NCI-H446 treated with DMSO at 0.1 percent for 48 hours (cell line): Measurements from ENCODE around the gene ATP6V0C.

Source experiments
- DNase-seq: peaks from one replicate; lab custom pipeline; 2025; lab: John Stamatoyannopoulos, UW

ATP6V0C gene

GRCh38 chr16:2511996-2512734 is 1.6 kb upstream of the ATP6V0C start:
- no peak for DNase-seq

- DNase-seq: no peak
These were observed 882 bp upstream of the ATP6V0C start for GRCh38 chr16:2512735-2513404.

GRCh38 chr16:2514333-2515179 is 804 bp downstream of the ATP6V0C start:
- no peak for DNase-seq

- no peak for DNase-seq
These were observed 1.6 kb downstream of the ATP6V0C start for GRCh38 chr16:2515180-2515851.

- no peak for DNase-seq
These were observed 2.9 kb downstream of the ATP6V0C start for GRCh38 chr16:2516391-2517240.

DNA sequence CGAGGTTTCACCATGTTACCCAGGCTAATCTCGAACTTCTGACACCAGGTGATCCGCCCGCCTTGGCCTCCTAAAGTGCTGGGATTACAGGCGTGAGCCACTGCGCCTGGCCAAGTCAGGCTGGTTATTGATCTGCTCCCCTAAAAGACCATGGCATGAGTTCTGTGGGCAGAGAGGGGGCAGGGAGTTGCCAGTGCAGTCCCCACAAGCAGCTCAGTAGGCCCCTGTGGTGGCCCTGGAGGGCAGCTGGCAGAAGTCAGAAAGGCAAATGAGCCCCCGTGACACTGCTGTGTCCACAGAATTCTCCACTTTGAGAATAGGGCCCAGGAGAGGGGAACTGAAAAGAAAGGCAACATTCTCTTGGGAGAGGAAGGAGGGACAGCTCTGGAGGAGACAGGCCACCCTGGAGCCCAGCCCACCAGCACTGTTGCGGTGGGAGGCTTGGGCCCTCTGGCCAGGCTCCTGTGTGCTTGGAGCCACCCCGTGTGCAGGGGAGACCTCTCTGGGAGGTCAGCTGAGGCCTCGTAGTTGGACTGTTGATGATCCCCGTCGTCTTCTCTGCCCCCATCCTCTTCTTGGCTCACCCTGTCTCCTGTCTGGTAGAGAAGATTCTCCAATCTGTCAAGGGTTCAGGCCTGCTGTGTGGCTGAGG is 4.3 kb downstream of the ATP6V0C start:
- DNase-seq: no peak

- no peak for DNase-seq
These were observed 5.3 kb downstream of the ATP6V0C start for GRCh38 chr16:2518823-2519710.

DNA sequence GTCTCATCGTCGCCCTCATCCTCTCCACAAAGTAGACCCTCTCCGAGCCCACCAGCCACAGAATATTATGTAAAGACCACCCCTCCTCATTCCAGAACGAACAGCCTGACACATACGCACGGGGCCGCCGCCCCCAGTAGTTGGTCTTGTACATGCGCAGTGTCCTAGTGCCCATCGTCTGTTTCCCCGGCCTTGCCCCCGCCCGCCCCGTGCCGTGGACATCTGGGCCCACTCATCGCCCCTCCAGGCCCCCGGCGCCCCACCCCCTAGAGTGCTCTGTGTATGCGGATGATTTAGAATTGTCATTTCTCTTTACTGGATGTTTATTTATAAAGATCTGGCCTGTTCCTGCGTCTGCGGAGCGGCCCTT is 5.9 kb downstream of the ATP6V0C start:
- DNase-seq: no peak

GRCh38 chr16:2520097-2520783 is 6.5 kb downstream of the ATP6V0C start, which contains the start of gene AMDHD2:
AMDHD2 (plus strand) TSS chr16:2520371; CDS start chr16:2520459, 88 bp downstream.
- peak; percentile 73 for DNase-seq

- no peak for DNase-seq
These were observed 7.2 kb downstream of the ATP6V0C start for GRCh38 chr16:2520784-2521531.

- no peak for DNase-seq
These were observed 10.1 kb downstream of the ATP6V0C start for GRCh38 chr16:2523801-2524231.

DNA sequence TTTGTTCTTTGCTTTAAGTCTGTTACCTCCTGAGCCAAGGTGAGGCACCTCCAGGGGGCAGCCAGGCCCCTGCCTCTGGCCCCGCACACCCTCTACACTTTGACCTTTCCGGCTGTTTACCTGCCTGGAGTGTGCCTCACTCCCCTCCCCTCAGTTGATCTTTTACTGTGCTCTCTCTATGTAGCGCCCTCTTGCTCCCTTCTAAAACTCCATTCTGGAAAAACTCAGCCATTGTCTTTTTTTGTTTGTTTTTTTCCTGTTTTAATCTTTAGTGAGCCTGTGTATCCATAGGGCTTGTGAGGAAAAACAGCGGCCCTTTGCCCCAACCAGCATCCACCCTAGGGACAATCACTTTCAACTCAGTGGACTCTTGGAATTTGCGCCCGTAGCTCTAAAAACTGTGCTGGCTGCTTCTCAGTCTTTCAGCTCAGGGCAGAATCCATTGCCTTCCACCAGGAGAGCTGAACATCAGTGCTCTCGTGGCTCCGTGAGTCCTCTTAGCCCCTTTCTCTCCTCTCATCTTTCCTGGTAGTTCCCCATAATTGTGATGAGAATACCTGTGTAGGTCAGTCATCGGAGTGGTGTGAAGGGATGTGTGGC is 10.7 kb downstream of the ATP6V0C start:
- DNase-seq: no peak

DNA sequence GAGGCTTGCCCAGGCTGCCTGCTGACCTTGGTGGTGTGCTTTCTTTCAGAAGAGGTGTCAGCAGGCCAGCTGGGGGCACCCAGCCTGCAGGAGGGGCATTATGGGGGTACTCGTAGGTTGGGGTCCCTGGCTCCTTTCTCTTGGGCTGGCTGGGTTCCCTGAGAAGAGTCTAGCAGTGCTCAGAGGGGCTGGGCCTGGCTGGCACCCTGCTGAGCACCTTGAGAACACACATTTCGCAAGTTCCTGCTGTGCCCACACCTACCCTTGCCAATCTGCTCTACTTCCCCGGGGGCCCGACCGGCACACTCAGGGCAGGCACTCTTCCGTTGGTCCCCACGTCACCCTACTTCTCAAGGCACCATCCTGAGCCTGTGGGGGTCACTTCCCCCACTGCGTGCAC is 12.4 kb downstream of the ATP6V0C start:
- DNase-seq: no peak

- DNase-seq: no peak
These were observed 13.5 kb downstream of the ATP6V0C start for GRCh38 chr16:2527071-2527783.

- no peak for DNase-seq
These were observed 14.0 kb downstream of the ATP6V0C start for GRCh38 chr16:2527784-2528100.

- no peak for DNase-seq
These were observed 14.7 kb downstream of the ATP6V0C start for GRCh38 chr16:2528161-2529060.
